Mesenchymal stem cell (in vitro differentiated cells and primary cell): ENCODE results near the gene C1QL3.
A peak's percentile ranks its signal among the peaks of the same experiment; 100 is the strongest.

ENCODE experiments used
- DNase-seq: peaks from one replicate; pipeline ENCODE4 v3.0.0-alpha.2; 2013
- H2AFZ ChIP-seq: one replicate; pipeline ENCODE4 v1.6.1; 2013; ENCODE audit warnings: low read depth, mild to moderate bottlenecking, control low read depth, inconsistent platforms, low read length, moderate library complexity
- H2AK5ac ChIP-seq: 2 replicates; pipeline ENCODE4 v1.6.1; 2013; ENCODE audit warnings: low read length, moderate library complexity, mild to moderate bottlenecking, inconsistent platforms; ENCODE audit not compliant: severe bottlenecking
- H2BK120ac ChIP-seq: one replicate; pipeline ENCODE4 v1.6.1; 2013; ENCODE audit warnings: low read depth, mild to moderate bottlenecking, inconsistent platforms, low read length, moderate library complexity
- H2BK12ac ChIP-seq, 2 experiments: one replicate each; pipeline ENCODE4 v1.6.1; 2013; ENCODE audit warnings: inconsistent platforms in 2 of 2, low read length in 2 of 2, mild to moderate bottlenecking in 2 of 2, moderate library complexity in 2 of 2, control low read depth in 1 of 2
- H2BK15ac ChIP-seq: one replicate; pipeline ENCODE4 v1.6.1; 2013; ENCODE audit warnings: mild to moderate bottlenecking, low read depth, inconsistent platforms; ENCODE audit not compliant: poor library complexity, severe bottlenecking
- H2BK5ac ChIP-seq: 2 replicates; pipeline ENCODE4 v1.6.1; 2013; ENCODE audit warnings: low read depth, mild to moderate bottlenecking, low read length, control low read depth, inconsistent platforms; ENCODE audit not compliant: poor library complexity, severe bottlenecking
- H3K14ac ChIP-seq, 2 experiments: one replicate each; pipeline ENCODE4 v1.6.1; 2013; ENCODE audit warnings: inconsistent platforms in 2 of 2, low read length in 2 of 2, control low read depth in 1 of 2, mild to moderate bottlenecking in 1 of 2, moderate library complexity in 1 of 2
- H3K18ac ChIP-seq, 2 experiments: one replicate each; pipeline ENCODE4 v1.6.1; 2013; ENCODE audit warnings: inconsistent platforms in 2 of 2, low read length in 2 of 2, control low read depth in 1 of 2, low read depth in 1 of 2, mild to moderate bottlenecking in 1 of 2
- H3K23ac ChIP-seq, 2 experiments: one replicate each; pipeline ENCODE4 v1.6.1; 2013; ENCODE audit warnings: inconsistent platforms in 2 of 2, low read length in 2 of 2, mild to moderate bottlenecking in 2 of 2, moderate library complexity in 2 of 2, control low read depth in 1 of 2
- H3K27ac ChIP-seq: 2 replicates; pipeline ENCODE4 v1.5.1; 2013; ENCODE audit warnings: mild to moderate bottlenecking, moderate library complexity, low read length, control low read depth, inconsistent platforms; ENCODE audit not compliant: poor library complexity, severe bottlenecking
- H3K27me3 ChIP-seq, 2 experiments: 2 replicates each; pipeline versions ENCODE4 v1.6.1 to v1.7.0; 2013; ENCODE audit warnings: low read length in 2 of 2, mild to moderate bottlenecking in 2 of 2, moderate library complexity in 2 of 2, control low read depth in 1 of 2, inconsistent platforms in 1 of 2; ENCODE audit not compliant: control insufficient read depth in 1 of 2, insufficient read depth in 1 of 2
- H3K36me3 ChIP-seq, 2 experiments: 2 replicates each; pipeline versions ENCODE4 v1.6.1 to v1.7.0; 2013; ENCODE audit warnings: low read length in 2 of 2, control low read depth in 1 of 2, inconsistent platforms in 1 of 2, low read depth in 1 of 2, mild to moderate bottlenecking in 1 of 2; ENCODE audit not compliant: insufficient read depth in 2 of 2, control insufficient read depth in 1 of 2
- H3K4ac ChIP-seq, 2 experiments: one replicate each; pipeline ENCODE4 v1.6.1; 2013; ENCODE audit warnings: inconsistent platforms in 2 of 2, low read length in 2 of 2, mild to moderate bottlenecking in 2 of 2, moderate library complexity in 2 of 2, control low read depth in 1 of 2, low read depth in 1 of 2
- H3K4me1 ChIP-seq: 2 replicates; pipeline ENCODE4 v1.6.1; 2013; ENCODE audit warnings: low read depth, low read length, control low read depth; ENCODE audit not compliant: control insufficient read depth, insufficient read depth
- H3K4me2 ChIP-seq: 2 replicates; pipeline ENCODE4 v1.6.1; 2013; ENCODE audit warnings: low read length, mild to moderate bottlenecking, inconsistent platforms; ENCODE audit not compliant: poor library complexity, severe bottlenecking
- H3K4me3 ChIP-seq, 2 experiments: 2 replicates each; pipeline versions ENCODE4 v1.5.1 to v1.7.0; 2013; ENCODE audit warnings: low read length in 2 of 2, mild to moderate bottlenecking in 2 of 2, control low read depth in 1 of 2, low read depth in 1 of 2; ENCODE audit not compliant: insufficient read depth in 1 of 2
- H3K79me1 ChIP-seq: replicated peaks from 2 replicates; pipeline ENCODE4 v1.6.1; 2013; ENCODE audit warnings: mild to moderate bottlenecking, control low read depth, low read length, inconsistent platforms; ENCODE audit not compliant: poor library complexity, severe bottlenecking
- H3K9ac ChIP-seq: 2 replicates; pipeline ENCODE4 v1.7.0; 2013; ENCODE audit warnings: mild to moderate bottlenecking, low read length, moderate library complexity
- H3K9me3 ChIP-seq: 2 replicates; pipeline ENCODE4 v1.7.0; 2013; ENCODE audit warnings: mild to moderate bottlenecking, low read length; ENCODE audit not compliant: control insufficient read depth
- H4K8ac ChIP-seq: one replicate; pipeline ENCODE4 v1.6.1; 2013; ENCODE audit warnings: inconsistent platforms, mild to moderate bottlenecking, low read length, moderate library complexity
- H4K91ac ChIP-seq: one replicate; pipeline ENCODE4 v1.6.1; 2013; ENCODE audit warnings: mild to moderate bottlenecking, low read length, inconsistent platforms
- WGBS: methylation state at CpG from one replicate; pipeline ENCODE4 v1.1.7; 2013; ENCODE audit warnings: mixed read lengths; 5-methylcytosine and 5-hydroxymethylcytosine counted together

Gene C1QL3

DNA sequence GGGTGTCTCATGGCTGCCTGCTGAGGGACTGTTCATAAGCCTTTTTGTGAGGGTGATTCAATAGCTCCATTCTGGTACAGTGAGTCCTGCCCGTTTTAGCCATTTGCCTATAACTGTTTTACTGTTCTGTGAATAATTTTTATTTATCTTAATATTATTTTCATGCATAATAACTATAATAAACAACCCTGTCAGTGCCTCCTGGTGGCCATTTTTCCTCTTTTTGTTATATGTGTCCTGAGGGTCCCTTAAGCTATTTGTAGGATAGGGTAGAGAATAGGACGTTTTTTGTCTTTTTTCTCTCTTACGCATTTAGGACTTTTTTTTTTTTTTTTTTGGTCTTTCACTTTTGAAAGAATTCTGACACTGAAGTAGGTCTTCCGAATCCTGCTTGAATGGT, 2.9 kb downstream of the C1QL3 start:
- Histone ChIP-seq H3K18ac (no peak overlapping the region), H3K23ac (no peak overlapping the region), H2BK120ac (no peak overlapping the region), H3K14ac (no peak overlapping the region), H3K9ac (no peak overlapping the region), H3K4ac (no peak overlapping the region), H3K36me3 (no peaks in the 10 kb centered on the region), H3K9me3 (no peaks in the 10 kb centered on the region), H2BK15ac (no peak overlapping the region), H3K27ac (no peak overlapping the region), H3K79me1 (no peaks in the 10 kb centered on the region), H3K4me1 (peaks cover 20% of the 10 kb centered on the region), H2AK5ac (no peak overlapping the region), H3K4me2 (no peak overlapping the region), H3K27me3 (peaks cover 38 to 40% of the 10 kb centered on the region in 2 experiments), H4K91ac (no peak overlapping the region), H2BK5ac (no peak overlapping the region), H2AFZ (no peak overlapping the region), H4K8ac (no peak overlapping the region), H2BK12ac (no peak overlapping the region), H3K4me3 (no peak overlapping the region)
- 74% methylated on average over 3 of the region's 4 CpGs for WGBS
- DNase-seq: no peak

DNA sequence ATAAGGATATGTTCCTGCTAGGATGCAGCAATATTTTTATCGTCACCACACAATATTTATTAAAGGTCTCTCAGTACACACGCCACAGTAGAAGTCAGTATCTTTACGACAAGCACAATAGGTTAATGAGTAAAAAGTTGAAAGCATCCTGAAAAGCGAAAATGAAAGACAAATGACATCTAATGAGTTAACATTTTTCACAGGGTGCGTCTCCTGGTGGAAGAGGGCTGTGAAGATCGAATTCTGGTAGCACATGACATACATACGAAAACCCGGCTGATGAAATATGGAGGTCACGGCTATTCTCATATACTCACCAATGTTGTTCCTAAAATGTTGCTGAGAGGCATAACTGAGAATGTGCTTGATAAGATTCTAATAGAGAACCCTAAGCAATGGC, 10.8 kb downstream of the C1QL3 start:
- DNase-seq: no peak
- no peaks in the 10 kb centered on the region for H3K27me3 ChIP-seq
- H3K4me3 ChIP-seq: no peak overlapping the region
- no peak overlapping the region for H3K23ac ChIP-seq
- H3K4ac ChIP-seq: no peak overlapping the region
- H2AFZ ChIP-seq: no peak overlapping the region
- H3K9me3 ChIP-seq: no peaks in the 10 kb centered on the region
- no peaks in the 10 kb centered on the region for H3K79me1 ChIP-seq
- no peak overlapping the region for H2AK5ac ChIP-seq
- no peak overlapping the region for H3K18ac ChIP-seq
- H3K14ac ChIP-seq: no peak overlapping the region
- H3K4me2 ChIP-seq: no peak overlapping the region
- no peak overlapping the region for H2BK5ac ChIP-seq
- H3K36me3 ChIP-seq: no peaks in the 10 kb centered on the region
- H3K4me1 ChIP-seq: no peaks in the 10 kb centered on the region
- no peak overlapping the region for H2BK120ac ChIP-seq
- 92% methylated on average over 9 of the region's 9 CpGs for WGBS
- no peak overlapping the region for H4K91ac ChIP-seq
- H3K9ac ChIP-seq: no peak overlapping the region
- no peak overlapping the region for H3K27ac ChIP-seq
- H4K8ac ChIP-seq: no peak overlapping the region
- no peak overlapping the region for H2BK15ac ChIP-seq
- H2BK12ac ChIP-seq: no peak overlapping the region

DNA sequence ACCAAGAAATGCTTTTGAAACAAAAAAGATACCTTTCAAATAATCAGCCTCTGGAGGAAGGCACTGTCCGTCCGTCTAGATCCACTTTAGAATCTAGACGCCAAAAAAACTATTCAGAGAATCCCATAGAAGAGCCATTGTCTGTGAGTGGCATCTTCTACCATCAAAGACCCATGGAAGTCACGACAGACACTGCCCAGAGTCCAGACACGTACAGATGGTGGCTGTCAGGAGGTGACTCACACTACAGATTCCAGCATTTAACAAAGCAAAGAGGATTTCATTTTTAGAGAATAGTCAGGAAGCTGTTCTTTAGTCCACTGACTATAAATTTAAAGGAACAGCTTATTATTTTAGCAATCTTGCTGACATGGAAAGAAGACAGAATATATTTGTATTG, 11.7 kb downstream of the C1QL3 start:
- no peak overlapping the region for H4K8ac ChIP-seq
- H2BK5ac ChIP-seq: no peak overlapping the region
- H3K4ac ChIP-seq: no peak overlapping the region
- H3K4me1 ChIP-seq: no peaks in the 10 kb centered on the region
- H3K79me1 ChIP-seq: no peaks in the 10 kb centered on the region
- peak; percentile 42 for DNase-seq
- H3K4me2 ChIP-seq: no peak overlapping the region
- H2AFZ ChIP-seq: no peak overlapping the region
- H3K23ac ChIP-seq: no peak overlapping the region
- no peak overlapping the region for H3K27ac ChIP-seq
- H3K18ac ChIP-seq: no peak overlapping the region
- no peaks in the 10 kb centered on the region for H3K36me3 ChIP-seq
- H2BK12ac ChIP-seq: no peak overlapping the region
- no peak overlapping the region for H3K9ac ChIP-seq
- no peak overlapping the region for H4K91ac ChIP-seq
- H2AK5ac ChIP-seq: no peak overlapping the region
- no peak overlapping the region for H2BK120ac ChIP-seq
- H3K27me3 ChIP-seq: no peaks in the 10 kb centered on the region
- no peak overlapping the region for H3K4me3 ChIP-seq
- WGBS: 53% methylated on average over 3 of the region's 5 CpGs
- H3K9me3 ChIP-seq: no peaks in the 10 kb centered on the region
- no peak overlapping the region for H2BK15ac ChIP-seq
- H3K14ac ChIP-seq: no peak overlapping the region

DNA sequence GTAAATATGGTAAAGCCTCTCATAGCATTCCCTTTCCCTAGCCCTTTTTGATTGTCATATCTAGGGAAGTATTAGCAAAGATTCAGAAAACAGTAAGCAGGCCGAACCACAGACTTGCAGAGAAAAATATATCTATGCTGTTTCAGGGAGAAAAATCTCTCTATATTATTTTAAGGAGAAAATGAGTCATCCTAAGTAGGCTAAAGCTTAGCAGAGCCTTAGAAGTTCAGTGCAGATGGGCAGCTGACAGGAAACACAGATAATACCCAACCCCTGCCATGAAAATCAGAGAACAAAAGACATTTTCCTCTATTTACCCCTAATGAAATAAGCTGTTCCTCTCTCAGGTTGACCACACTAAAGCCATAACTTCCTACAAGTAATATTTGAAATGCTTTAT, 16.5 kb downstream of the C1QL3 start:
- Histone ChIP-seq H3K18ac (no peak overlapping the region), H3K27me3 (no peaks in the 10 kb centered on the region), H3K9ac (no peak overlapping the region), H2AK5ac (no peak overlapping the region), H3K27ac (no peak overlapping the region), H2BK12ac (no peak overlapping the region), H3K4me2 (no peak overlapping the region), H4K8ac (no peak overlapping the region), H3K14ac (no peak overlapping the region), H3K4ac (no peak overlapping the region), H3K4me3 (no peak overlapping the region), H4K91ac (no peak overlapping the region), H3K79me1 (no peaks in the 10 kb centered on the region), H2BK15ac (no peak overlapping the region), H3K23ac (no peak overlapping the region), H3K4me1 (no peaks in the 10 kb centered on the region), H2BK5ac (no peak overlapping the region), H3K9me3 (no peaks in the 10 kb centered on the region), H2BK120ac (no peak overlapping the region), H2AFZ (no peak overlapping the region), H3K36me3 (no peaks in the 10 kb centered on the region)
- no CpG with 5 or more reads among the region's 1 CpG for WGBS
- DNase-seq: peak; percentile 12
